HCT116 (cell line): ENCODE results near the gene LYL1. TPM values are rescaled to one million over a fixed set of nuclear protein-coding genes. Genes with fewer than 3 reads are reported as not detected.

Experiments used
- ATAC-seq: fragments of 200-7000 bp; cut with Tn5 transposase; 2 replicates; pipeline ENCODE4 v1.9.1; 2020; ENCODE audit warnings: mild to moderate bottlenecking, moderate library complexity
- BruUV-seq: library from RNA; stranded (reverse); fragments of 400-500 nt; replicated peaks from 2 replicates; lab custom pipeline; 2021; lab: Mats Ljungman, UMichigan
- CTCF ChIA-PET: fragments of 300-600 bp; sonication (Branson Sonifier 250); formaldehyde crosslinking; loops from one replicate; lab custom pipeline; 2021; ENCODE audit warnings: antibody characterized with exemption; lab: Charles Lee
- POLR2A ChIA-PET: fragments of 300-600, 350-600 bp; sonication (Branson Sonifier 250); formaldehyde crosslinking; loops from one replicate; lab custom pipeline; 2021; ENCODE audit warnings: antibody characterized with exemption; lab: Charles Lee
- RAD21 ChIA-PET, 2 experiments: fragments of 300-600 bp; sonication (Branson Sonifier 250); formaldehyde crosslinking; loops; one replicate each; lab custom pipeline; 2023; ENCODE audit warnings: low total read pairs in 2 of 2; ENCODE audit not compliant: uncharacterized antibody in 2 of 2, unreplicated experiment in 2 of 2, low non-redundant PET in 1 of 2; lab: Charles Lee
- DNase-seq: peaks from one replicate; pipeline ENCODE4 v3.0.0-alpha.2; 2010; ENCODE audit warnings: low read depth, low spot score
- H2AFZ ChIP-seq: fragments of 200-600 bp; shearing (Covaris generic), sonication (generic); 2 replicates; pipeline ENCODE4 v1.6.1; 2017; ENCODE audit warnings: low read depth, mixed run types, mixed read lengths, antibody characterized with exemption, low read length; ENCODE audit not compliant: poor library complexity, severe bottlenecking
- H3K27ac ChIP-seq: 2 replicates; pipeline ENCODE4 v1.5.1; 2012; ENCODE audit warnings: low read depth, low read length
- H3K27me3 ChIP-seq: fragments of 200-600 bp; sonication (generic); 2 replicates; pipeline ENCODE4 v1.6.1; 2016; ENCODE audit warnings: mixed run types, low read length, mixed read lengths; ENCODE audit not compliant: insufficient read depth
- H3K36me3 ChIP-seq, 2 experiments: fragments of 200-500 bp in 1 of 2; fragments of 200-600 bp in 1 of 2; sonication (Bioruptor generic) in 1 of 2; sonication (generic) in 1 of 2; 2 replicates each; pipeline versions ENCODE4 v1.5.1 to v1.6.1; 2014 to 2016; ENCODE audit warnings: low read length in 2 of 2, inconsistent platforms in 1 of 2, mixed read lengths in 1 of 2, mixed run types in 1 of 2; ENCODE audit not compliant: insufficient read depth in 2 of 2, control insufficient read depth in 1 of 2
- H3K4me1 ChIP-seq, 2 experiments: fragments of 200-600 bp in 1 of 2; sonication (generic) in 1 of 2; 2 replicates each; pipeline versions ENCODE4 v1.5.1 to v1.6.1; 2012 to 2017; ENCODE audit warnings: low read length in 2 of 2, inconsistent platforms in 1 of 2, mild to moderate bottlenecking in 1 of 2, mixed read lengths in 1 of 2, mixed run types in 1 of 2, moderate library complexity in 1 of 2; ENCODE audit not compliant: insufficient read depth in 2 of 2, control insufficient read depth in 1 of 2
- H3K4me2 ChIP-seq: fragments of 200-600 bp; sonication (generic); 2 replicates; pipeline ENCODE4 v1.6.1; 2017; ENCODE audit warnings: mixed run types, low read length, mixed read lengths
- H3K4me3 ChIP-seq, 2 experiments: fragments of 200-600 bp in 1 of 2; sonication (generic) in 1 of 2; replicated peaks in 1 of 2; 2 replicates each; pipeline ENCODE4 v1.5.1; 2011 to 2016; ENCODE audit warnings: low read length in 2 of 2, control low read depth in 1 of 2, low read depth in 1 of 2, mild to moderate bottlenecking in 1 of 2, mixed read lengths in 1 of 2, mixed run types in 1 of 2
- H3K79me2 ChIP-seq: fragments of 200-600 bp; sonication (generic); 2 replicates; pipeline ENCODE4 v1.6.1; 2017; ENCODE audit warnings: mild to moderate bottlenecking, mixed run types, low read length, moderate library complexity, mixed read lengths; ENCODE audit not compliant: insufficient read depth
- H3K9ac ChIP-seq: fragments of 200-600 bp; sonication (generic); 2 replicates; pipeline ENCODE4 v1.6.1; 2016; ENCODE audit warnings: low read length, mixed read lengths
- H3K9me2 ChIP-seq: fragments of 200-600 bp; sonication (generic), shearing (Covaris generic); 2 replicates; pipeline ENCODE4 v1.6.1; 2017; ENCODE audit warnings: mixed run types, mild to moderate bottlenecking, moderate library complexity; ENCODE audit not compliant: insufficient read depth
- H3K9me3 ChIP-seq, 2 experiments: fragments of 200-500 bp in 1 of 2; fragments of 200-600 bp in 1 of 2; sonication (Bioruptor generic) in 1 of 2; sonication (generic) in 1 of 2; 2 replicates each; pipeline ENCODE4 v1.6.1; 2014 to 2017; ENCODE audit warnings: low read length in 2 of 2, mixed read lengths in 2 of 2, inconsistent platforms in 1 of 2, low read depth in 1 of 2, mild to moderate bottlenecking in 1 of 2, mixed run types in 1 of 2, moderate library complexity in 1 of 2; ENCODE audit not compliant: control insufficient read depth in 1 of 2, insufficient read depth in 1 of 2
- H4K20me1 ChIP-seq: fragments of 200-600 bp; sonication (generic), shearing (Covaris generic); 2 replicates; pipeline ENCODE4 v1.6.1; 2017; ENCODE audit warnings: mixed run types, mild to moderate bottlenecking, moderate library complexity; ENCODE audit not compliant: insufficient read depth
- ATF3 ChIP-seq: IDR thresholded peaks from 2 replicates; pipeline ENCODE4 v1.6.1; 2012
- CEBPB ChIP-seq: IDR thresholded peaks from 2 replicates; pipeline ENCODE4 v1.6.1; 2012; ENCODE audit warnings: low read depth
- CTCF ChIP-seq, 3 experiments: fragments of 200-600 bp in 1 of 3; sonication (generic) in 1 of 3; IDR thresholded peaks in 2 of 3; conservative IDR thresholded peaks in 1 of 3; 2 replicates each; pipeline ENCODE4 v1.5.1; 2012 to 2017; ENCODE audit warnings: low read depth in 2 of 3, low read length in 2 of 3, antibody characterized with exemption in 1 of 3, borderline replicate concordance in 1 of 3, control low read depth in 1 of 3, mild to moderate bottlenecking in 1 of 3, mixed read lengths in 1 of 3, mixed run types in 1 of 3, moderate library complexity in 1 of 3; ENCODE audit not compliant: insufficient read depth in 1 of 3
- ELF1 ChIP-seq: IDR thresholded peaks from 2 replicates; pipeline ENCODE4 v1.6.1; 2012; ENCODE audit warnings: low read depth, borderline replicate concordance
- EZH2phosphoT487 ChIP-seq: fragments of 200-600 bp; IDR thresholded peaks from 2 replicates; pipeline ENCODE4 v1.6.1; 2018; ENCODE audit warnings: antibody characterized with exemption, borderline replicate concordance
- FOSL1 ChIP-seq: IDR thresholded peaks from 2 replicates; pipeline ENCODE4 v1.6.1; 2012; ENCODE audit warnings: low read depth
- JUND ChIP-seq: IDR thresholded peaks from 2 replicates; pipeline ENCODE4 v1.6.1; 2012
- MAX ChIP-seq: IDR thresholded peaks from 2 replicates; pipeline ENCODE4 v1.6.1; 2012
- POLR2A ChIP-seq: IDR thresholded peaks from 2 replicates; pipeline ENCODE4 v1.7.0; 2011; ENCODE audit warnings: borderline replicate concordance; ENCODE audit not compliant: insufficient read depth, insufficient read length; ENCODE audit errors: extremely low read depth
- POLR2AphosphoS5 ChIP-seq: IDR thresholded peaks from 2 replicates; pipeline ENCODE4 v1.6.1; 2011; ENCODE audit warnings: mild to moderate bottlenecking, low read depth, low read length, moderate library complexity
- RAD21 ChIP-seq: IDR thresholded peaks from 2 replicates; pipeline ENCODE4 v1.6.1; 2012; ENCODE audit warnings: low read depth, mild to moderate bottlenecking
- REST ChIP-seq: IDR thresholded peaks from 2 replicates; pipeline ENCODE4 v1.6.1; 2012; ENCODE audit warnings: low read depth
- SIN3A ChIP-seq: IDR thresholded peaks from 2 replicates; pipeline ENCODE4 v1.6.1; 2012; ENCODE audit warnings: low read depth
- SP1 ChIP-seq: IDR thresholded peaks from 2 replicates; pipeline ENCODE4 v1.6.1; 2012; ENCODE audit warnings: low read depth
- SRF ChIP-seq: IDR thresholded peaks from 2 replicates; pipeline ENCODE4 v1.6.1; 2012; ENCODE audit warnings: low read depth
- TCF7L2 ChIP-seq: IDR thresholded peaks from 2 replicates; pipeline ENCODE4 v1.7.0; 2011; ENCODE audit warnings: borderline replicate concordance, inconsistent platforms; ENCODE audit not compliant: insufficient read depth, insufficient read length; ENCODE audit errors: extremely low read depth
- YY1 ChIP-seq: IDR thresholded peaks from 2 replicates; pipeline ENCODE4 v1.6.1; 2011; ENCODE audit warnings: low read length, low read depth, moderate library complexity, mild to moderate bottlenecking; ENCODE audit not compliant: insufficient replicate concordance; ENCODE audit errors: extremely low read depth
- ZFX ChIP-seq: fragments of 450-650 bp; IDR thresholded peaks from 2 replicates; pipeline ENCODE4 v1.6.1; 2017
- ZNF274 ChIP-seq: fragments of 200-500 bp; sonication (Bioruptor generic); IDR thresholded peaks from 2 replicates; pipeline ENCODE4 v1.6.1; 2014; ENCODE audit warnings: mild to moderate bottlenecking, low read depth, low read length, inconsistent platforms
- intact Hi-C: fragments of 100-400 bp; cut with micrococcal nuclease; formaldehyde crosslinking; loops from 2 replicates; pipeline ENCODE4 v1.10.0; 2022
- total RNA-seq: library from RNA; stranded (reverse); gene quantifications from one replicate; pipeline ENCODE4 v1.2.1, GENCODE V29; 2021; ENCODE audit not compliant: unreplicated experiment

LYL1 gene
- total RNA-seq, 1 experiment from 2014 or later, result 2.6 TPM

- no peaks in the 10 kb centered on the region for H3K9me2 ChIP-seq
- CTCF ChIA-PET, result no interaction called here
- RAD21 ChIA-PET, result no interaction called here
- intact Hi-C loops, result no loop called here
- H3K9me3 ChIP-seq, result no peaks in the 10 kb centered on the region
- ATAC-seq (no peak), DNase-seq (no peak)
- H4K20me1 ChIP-seq, result 0 out of 2 replicates have a peak, but pooled peaks cover 12% of the 10 kb centered on the region
- no peak overlapping the region for H2AFZ ChIP-seq
- no peak overlapping the region for H3K27ac ChIP-seq
- TF ChIP-seq POLR2AphosphoS5 (no peak), FOSL1 (no peak), MAX (no peak), SIN3A (no peak), ZFX (no peak), SP1 (no peak), SRF (no peak), EZH2phosphoT487 (no peak), REST (no peak), ELF1 (no peak), ATF3 (no peak), RAD21 (no peak), CTCF (IDR thresholded peaks at IDR 0.05 in 2 of 3, conservative IDR thresholded peaks at IDR 0.05 in 1 of 3; ENCODE audit: borderline replicate concordance in 1 of 3, insufficient read depth in 1 of 3, low read depth in 2 of 3, low read length in 2 of 3) (no peak), YY1 (no peak), CEBPB (no peak), POLR2A (no peak), JUND (no peak), TCF7L2 (no peak), ZNF274 (no peak)
- no peak overlapping the region for H3K9ac ChIP-seq
- H3K4me2 ChIP-seq, result no peak overlapping the region
- H3K79me2 ChIP-seq, result peaks cover 98% of the 10 kb centered on the region
- peaks cover 2 to 33% of the 10 kb centered on the region in 2 experiments; a peak in 3 of 4 replicates for H3K4me1 ChIP-seq
- POLR2A ChIA-PET, result interaction anchor here (0.6 to 1.4 kb wide), 2 partner anchors 23 to 404 kb away, joined by 3 to 5 read pairs; partner anchors contain the start of genes IER2 and STX10
- no peaks in the 10 kb centered on the region for H3K27me3 ChIP-seq
- peaks cover 3 to 8% of the 10 kb centered on the region in 2 experiments; a peak in 3 of 4 replicates for H3K36me3 ChIP-seq
- BruUV-seq, result no TSS peak
- no peak overlapping the region for H3K4me3 ChIP-seq
These were observed 24.4 kb upstream of the LYL1 start for GRCh38 chr19:13127051-13127450.
